Measurements from ENCODE around the gene ZNF385B.

ZNF385B gene

GRCh38 chr2:179876266-179876665 lies 14.9 kb upstream of the ZNF385B start:
- no peak overlapping the region for H2AFZ ChIP-seq (ENCODE audit: low read length)
- H3K9me2 ChIP-seq (ENCODE audit: low read depth, low read length) = no peaks in the 10 kb centered on the region
- peaks cover 69% of the 10 kb centered on the region for H3K4me1 ChIP-seq (ENCODE audit: insufficient read depth, low read length, severe bottlenecking)
- H3K79me2 ChIP-seq (ENCODE audit: insufficient read depth, low read length) = no peaks in the 10 kb centered on the region
- H3K36me3 ChIP-seq (ENCODE audit: insufficient read depth, low read length) = no peaks in the 10 kb centered on the region
- 0 out of 2 replicates have a peak overlapping the region, but pooled peaks have one; percentile 6 for H3K4me2 ChIP-seq (ENCODE audit: low read length)
- no peaks in the 10 kb centered on the region for H3K9me3 ChIP-seq (ENCODE audit: low read length)
- H3K27me3 ChIP-seq (ENCODE audit: insufficient read depth, low read length) = no peaks in the 10 kb centered on the region
- H3K9ac ChIP-seq (ENCODE audit: low read length) = peak overlapping the region; percentile 20; the same call in 1 of the 2 replicates
- no peak overlapping the region for H3K4me3 ChIP-seq (ENCODE audit: low read depth, low read length, poor library complexity, severe bottlenecking)
- H3K27ac ChIP-seq (ENCODE audit: low read depth, low read length, poor library complexity, severe bottlenecking) = peak overlapping the region; percentile 90
- TF ChIP-seq CTCF (IDR thresholded peaks at IDR 0.05; ENCODE audit: low read length) (peak; percentile 20; the same call in 1 of the 2 replicates), EZH2 (IDR thresholded peaks at IDR 0.05; ENCODE audit: borderline replicate concordance, low read length) (no peak)
- no peaks in the 10 kb centered on the region for H3F3A ChIP-seq (ENCODE audit: insufficient read depth, low read length)
- no peaks in the 10 kb centered on the region for H4K20me1 ChIP-seq (ENCODE audit: insufficient read depth, low read length)

- H3K4me2 ChIP-seq (ENCODE audit: low read length) = 0 out of 2 replicates have a peak overlapping the region, but pooled peaks have one; percentile 6
- H3K9me3 ChIP-seq (ENCODE audit: low read length) = no peaks in the 10 kb centered on the region
- no peaks in the 10 kb centered on the region for H3F3A ChIP-seq (ENCODE audit: insufficient read depth, low read length)
- H3K79me2 ChIP-seq (ENCODE audit: insufficient read depth, low read length) = no peaks in the 10 kb centered on the region
- H3K36me3 ChIP-seq (ENCODE audit: insufficient read depth, low read length) = no peaks in the 10 kb centered on the region
- no peak overlapping the region for H2AFZ ChIP-seq (ENCODE audit: low read length)
- no peak overlapping the region for H3K4me3 ChIP-seq (ENCODE audit: low read depth, low read length, poor library complexity, severe bottlenecking)
- peaks cover 68% of the 10 kb centered on the region for H3K4me1 ChIP-seq (ENCODE audit: insufficient read depth, low read length, severe bottlenecking)
- peak overlapping the region; percentile 90 for H3K27ac ChIP-seq (ENCODE audit: low read depth, low read length, poor library complexity, severe bottlenecking)
- H3K9ac ChIP-seq (ENCODE audit: low read length) = peak overlapping the region; percentile 20; the same call in 1 of the 2 replicates
- TF ChIP-seq EZH2 (IDR thresholded peaks at IDR 0.05; ENCODE audit: borderline replicate concordance, low read length) (no peak), CTCF (IDR thresholded peaks at IDR 0.05; ENCODE audit: low read length) (no peak)
- H3K9me2 ChIP-seq (ENCODE audit: low read depth, low read length) = no peaks in the 10 kb centered on the region
- H4K20me1 ChIP-seq (ENCODE audit: insufficient read depth, low read length) = no peaks in the 10 kb centered on the region
- H3K27me3 ChIP-seq (ENCODE audit: insufficient read depth, low read length) = no peaks in the 10 kb centered on the region
Measured at GRCh38 chr2:179875864-179876263, 14.5 kb upstream of the ZNF385B start.

GRCh38 chr2:179862898-179863458 lies 1.6 kb upstream of the ZNF385B start:
- H2AFZ ChIP-seq (ENCODE audit: low read length) = no peak overlapping the region
- H3K9me2 ChIP-seq (ENCODE audit: low read depth, low read length) = no peaks in the 10 kb centered on the region
- H3K36me3 ChIP-seq (ENCODE audit: insufficient read depth, low read length) = no peaks in the 10 kb centered on the region
- H3F3A ChIP-seq (ENCODE audit: insufficient read depth, low read length) = no peaks in the 10 kb centered on the region
- no peaks in the 10 kb centered on the region for H4K20me1 ChIP-seq (ENCODE audit: insufficient read depth, low read length)
- no peak overlapping the region for H3K4me2 ChIP-seq (ENCODE audit: low read length)
- no peak overlapping the region for H3K27ac ChIP-seq (ENCODE audit: low read depth, low read length, poor library complexity, severe bottlenecking)
- H3K9me3 ChIP-seq (ENCODE audit: low read length) = no peaks in the 10 kb centered on the region
- no peak overlapping the region for H3K4me3 ChIP-seq (ENCODE audit: low read depth, low read length, poor library complexity, severe bottlenecking)
- no peaks in the 10 kb centered on the region for H3K27me3 ChIP-seq (ENCODE audit: insufficient read depth, low read length)
- H3K9ac ChIP-seq (ENCODE audit: low read length) = no peak overlapping the region
- H3K79me2 ChIP-seq (ENCODE audit: insufficient read depth, low read length) = no peaks in the 10 kb centered on the region
- peaks cover 17% of the 10 kb centered on the region for H3K4me1 ChIP-seq (ENCODE audit: insufficient read depth, low read length, severe bottlenecking)
- TF ChIP-seq CTCF (IDR thresholded peaks at IDR 0.05; ENCODE audit: low read length) (no peak), EZH2 (IDR thresholded peaks at IDR 0.05; ENCODE audit: borderline replicate concordance, low read length) (no peak)

All from OCI-LY1 (cell line).